Renal cortex interstitium (tissue), 15 donors: Measurements from ENCODE around the gene HK3. TPM values are rescaled to one million over a fixed set of nuclear protein-coding genes. Genes with fewer than 3 reads are reported as not detected.

ENCODE experiments used
- DNase-seq, 11 donors: peaks; one replicate each; pipeline ENCODE4 v3.0.0-alpha.2; 2013; ENCODE audit warnings: low read depth in 9 of 11, low spot score in 4 of 11; ENCODE audit errors: extremely low read depth in 1 of 11
- long read RNA-seq, 16 experiments: transcript quantifications; one replicate each; lab custom pipeline, GENCODE V29; 2026
- polyA plus RNA-seq, 3 donors: library from polyadenylated mRNA; unstranded; fragments of 120-200 nt; gene quantifications; one replicate each; pipeline ENCODE4 v1.2.1, GENCODE V29; 2013; ENCODE audit not compliant: insufficient read length in 3 of 3

Gene HK3
- under 1 TPM; 0.45 to 0.88 (median 0.67) TPM for polyA plus RNA-seq
- long read RNA-seq, donor 1 = 0 reads
- long read RNA-seq, donor 2 = 0 reads
- long read RNA-seq, donor 3 = 0 reads
- long read RNA-seq, donor 4 = 0 reads
- long read RNA-seq, donor 5 = 0 reads
- long read RNA-seq, donor 6 = 0 reads
- long read RNA-seq, donor 7 = 0 reads
- long read RNA-seq, donor 8 = 0 reads
- long read RNA-seq, donor 9 = 0 reads
- long read RNA-seq, donor 10 = 0 reads
- long read RNA-seq, donor 11 = 0 reads
- long read RNA-seq, donor 12 = 0 reads
- long read RNA-seq, donor 13 = 0 reads
- long read RNA-seq, donor 14 = 0 reads
- long read RNA-seq, donor 15 = 0 reads
- long read RNA-seq, donor 16 = 0 reads

- DNase-seq = no peak
Measured at GRCh38 chr5:176899296-176899891, at the start of gene HK3. Gene HK3, minus strand, starts transcription at chr5:176899346. Its CDS starts 3,187 bp downstream, at chr5:176896159.

- DNase-seq = no peak
Measured at GRCh38 chr5:176948458-176948857, 49.3 kb upstream of the HK3 start.

GRCh38 chr5:176947847-176948246 is 48.7 kb upstream of the HK3 start:
- DNase-seq = no peak

GRCh38 chr5:176944268-176944667 is 45.1 kb upstream of the HK3 start:
- no peak for DNase-seq

GRCh38 chr5:176943816-176944215 is 44.7 kb upstream of the HK3 start:
- DNase-seq = no peak

GRCh38 chr5:176941951-176942350 is 42.8 kb upstream of the HK3 start:
- no peak for DNase-seq

- no peak for DNase-seq
Measured at GRCh38 chr5:176938472-176938871, 39.3 kb upstream of the HK3 start.

GRCh38 chr5:176935017-176935416 is 35.9 kb upstream of the HK3 start:
- no peak for DNase-seq

GRCh38 chr5:176934309-176934930 is 35.3 kb upstream of the HK3 start:
- no peak for DNase-seq

GRCh38 chr5:176929654-176930053 is 30.5 kb upstream of the HK3 start:
- no peak for DNase-seq

- no peak for DNase-seq
Measured at GRCh38 chr5:176927562-176927961, 28.4 kb upstream of the HK3 start.

GRCh38 chr5:176922817-176923216 is 23.7 kb upstream of the HK3 start:
- no peak for DNase-seq

- no peak for DNase-seq
Measured at GRCh38 chr5:176921714-176922113, 22.6 kb upstream of the HK3 start.

- DNase-seq = no peak
Measured at GRCh38 chr5:176918613-176919012, 19.5 kb upstream of the HK3 start.

GRCh38 chr5:176916337-176916736 is 17.2 kb upstream of the HK3 start:
- no peak for DNase-seq

GRCh38 chr5:176915906-176916305 is 16.8 kb upstream of the HK3 start:
- no peak for DNase-seq

- DNase-seq = no peak
Measured at GRCh38 chr5:176912115-176912514, 13.0 kb upstream of the HK3 start.

GRCh38 chr5:176908675-176909368 is 9.7 kb upstream of the HK3 start:
- no peak for DNase-seq

GRCh38 chr5:176906796-176907195 is 7.7 kb upstream of the HK3 start:
- DNase-seq = no peak

- no peak for DNase-seq
Measured at GRCh38 chr5:176906126-176906525, 7.0 kb upstream of the HK3 start.
